Uterus (tissue), 4 donors: Measurements from ENCODE around the gene KCNA2. TPM values are rescaled to one million over a fixed set of nuclear protein-coding genes. Genes with fewer than 3 reads are reported as not detected.
A peak's percentile ranks its signal among the peaks of the same experiment; 100 is the strongest.

Source experiments
- DNase-seq, 2 donors: peaks; one replicate each; pipeline ENCODE4 v3.0.0-alpha.2; 2019 to 2020
- H3K27ac ChIP-seq, 2 donors: fragments of 200-600 bp; sonication (generic); 1 replicate in 1 of 2; 2 replicates in 1 of 2; pipeline ENCODE4 v1.5.1; 2016 to 2018
- H3K27me3 ChIP-seq, 2 donors: fragments of 200-600 bp; sonication (generic); one replicate each; pipeline ENCODE4 v1.5.1; 2018 to 2019; ENCODE audit warnings: control low read depth in 1 of 2
- H3K36me3 ChIP-seq, 2 donors: fragments of 200-600 bp; sonication (generic); one replicate each; pipeline ENCODE4 v1.5.1; 2019; ENCODE audit warnings: control low read depth in 1 of 2
- H3K4me1 ChIP-seq, 2 donors: fragments of 200-600 bp; sonication (generic); one replicate each; pipeline ENCODE4 v1.5.1; 2018 to 2019; ENCODE audit warnings: control low read depth in 1 of 2
- H3K4me3 ChIP-seq, 2 donors: fragments of 200-600 bp; sonication (generic); 1 replicate in 1 of 2; 2 replicates in 1 of 2; pipeline ENCODE4 v1.5.1; 2018 to 2019; ENCODE audit warnings: mild to moderate bottlenecking in 1 of 2
- H3K9me3 ChIP-seq, 2 donors: fragments of 200-600 bp; sonication (generic); one replicate each; pipeline ENCODE4 v1.5.1; 2019; ENCODE audit warnings: control low read depth in 1 of 2
- CTCF ChIP-seq, 4 experiments: fragments of 200-600 bp in 2 of 4; fragments of 450-650 bp in 2 of 4; sonication (generic) in 2 of 4; IDR thresholded peaks; one replicate each; pipeline ENCODE4 v1.5.1; 2016 to 2019; ENCODE audit warnings: antibody characterized with exemption in 4 of 4, mild to moderate bottlenecking in 2 of 4, moderate library complexity in 1 of 4
- POLR2A ChIP-seq, 2 donors: fragments of 450-650 bp; IDR thresholded peaks; one replicate each; pipeline ENCODE4 v1.6.1; 2016; ENCODE audit warnings: antibody characterized with exemption in 2 of 2, mild to moderate bottlenecking in 1 of 2, moderate library complexity in 1 of 2
- intact Hi-C: fragments of 100-400 bp; cut with DNase I; formaldehyde crosslinking; loops from one replicate; pipeline ENCODE4 v1.15.1; 2023; ENCODE audit warnings: low total_unique reads
- total RNA-seq, 4 donors: library from RNA; depleted of rRNA in 3 of 4; stranded (reverse); fragments of >200 nt in 3 of 4; gene quantifications; one replicate each; pipeline versions ENCODE4 v1.1.0 to v1.2.4, GENCODE V29; 2014 to 2023
- donor health status: DM: yes; HTN: yes; CAD: no.

KCNA2 gene
- total RNA-seq, 4 donors from 2014 or later = 0.21 to 0.62 TPM; not detected in 2

DNA sequence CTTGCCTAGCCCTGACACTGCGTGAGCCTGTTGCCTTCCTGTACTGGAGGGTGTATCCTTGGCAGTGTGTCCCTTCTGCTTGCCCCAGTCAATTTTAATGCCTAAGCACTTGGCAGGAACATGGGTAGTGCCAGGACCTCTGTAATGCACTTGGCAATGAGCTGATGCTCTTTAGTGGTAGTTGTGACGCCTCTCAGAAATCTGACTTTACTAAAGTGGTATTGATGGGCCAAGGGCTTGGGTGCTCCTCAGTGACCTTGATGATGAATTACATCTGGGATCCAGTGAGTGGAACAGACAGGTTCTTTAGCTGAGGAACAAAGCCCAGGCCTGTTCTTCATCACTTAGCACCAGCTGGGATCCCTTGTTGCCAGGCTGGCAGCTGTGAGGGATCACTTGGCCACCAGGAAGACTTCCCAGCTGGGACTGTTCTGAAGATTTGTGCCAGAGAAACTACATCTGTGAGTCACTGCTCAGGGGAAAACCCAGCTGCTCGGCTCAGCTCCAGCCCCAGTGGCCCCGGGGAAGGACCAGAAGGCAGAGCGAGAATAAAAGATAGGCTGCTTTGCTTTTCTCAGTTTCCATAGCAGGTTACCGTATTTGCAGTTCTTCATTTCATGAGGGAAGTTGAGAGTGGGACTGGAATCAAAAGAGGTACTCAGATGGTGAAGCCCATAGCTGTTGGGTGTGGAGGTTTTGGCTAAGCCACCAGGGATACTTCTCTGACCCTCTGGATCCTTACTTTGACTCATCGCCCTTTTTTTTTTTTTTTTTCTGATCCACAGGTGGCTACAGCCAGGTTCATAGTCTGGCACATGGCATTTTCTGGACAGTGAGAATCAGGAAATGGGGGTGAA, 28.5 kb upstream of the KCNA2 start:
- Histone ChIP-seq H3K36me3 (no peaks in the 10 kb centered on the region), H3K27me3 (no peaks in the 10 kb centered on the region), H3K27ac (no peak overlapping the region), H3K9me3 (no peaks in the 10 kb centered on the region), H3K4me3 (no peak overlapping the region), H3K4me1 (peaks cover 0 to 3% of the 10 kb centered on the region in 2 donors)
- TF ChIP-seq POLR2A (IDR thresholded peaks at IDR 0.05) (no peak), CTCF (IDR thresholded peaks at IDR 0.05) (no peak)
- intact Hi-C loops = loop anchor here (5.0 kb wide), 1 partner anchor 133 kb away; no protein-coding TSS in a partner anchor
- DNase-seq = peak; percentile 60 to 81

DNA sequence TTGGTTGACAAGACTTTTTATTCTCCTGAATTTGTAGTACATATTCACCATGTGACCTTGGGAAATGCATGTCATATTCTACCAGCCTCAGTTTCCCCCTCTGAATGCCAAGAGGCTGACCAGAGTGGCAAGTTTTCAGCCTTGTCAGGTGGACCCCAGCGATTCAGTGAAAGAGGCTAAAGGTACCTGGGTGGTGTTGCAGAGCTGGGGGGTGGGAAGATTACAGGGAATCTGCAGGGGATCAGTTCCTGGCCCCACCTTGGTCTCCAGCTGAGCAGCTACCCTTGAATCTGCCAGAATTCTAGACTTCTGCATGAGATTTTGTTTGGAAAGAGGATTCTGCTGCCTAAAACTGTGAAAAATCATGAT, 27.9 kb upstream of the KCNA2 start:
- H3K9me3 ChIP-seq = no peaks in the 10 kb centered on the region
- no peak overlapping the region for H3K27ac ChIP-seq
- DNase-seq = no peak
- peaks cover 0 to 3% of the 10 kb centered on the region in 2 donors for H3K4me1 ChIP-seq
- H3K27me3 ChIP-seq = no peaks in the 10 kb centered on the region
- intact Hi-C loops = loop anchor here (5.0 kb wide), 1 partner anchor 133 kb away; no protein-coding TSS in a partner anchor
- TF ChIP-seq CTCF (IDR thresholded peaks at IDR 0.05) = no peak
- no peak for TF ChIP-seq POLR2A (IDR thresholded peaks at IDR 0.05)
- no peak overlapping the region for H3K4me3 ChIP-seq
- no peaks in the 10 kb centered on the region for H3K36me3 ChIP-seq

- H3K4me3 ChIP-seq = no peak overlapping the region
- peaks cover 0 to 3% of the 10 kb centered on the region in 2 donors for H3K4me1 ChIP-seq
- TF ChIP-seq CTCF (IDR thresholded peaks at IDR 0.05) (no peak), POLR2A (IDR thresholded peaks at IDR 0.05) (no peak)
- DNase-seq = no peak
- H3K36me3 ChIP-seq = no peaks in the 10 kb centered on the region
- H3K27me3 ChIP-seq = no peaks in the 10 kb centered on the region
- intact Hi-C loops = loop anchor here (5.0 kb wide), 1 partner anchor 134 kb away; no protein-coding TSS in a partner anchor
- no peak overlapping the region for H3K27ac ChIP-seq
- H3K9me3 ChIP-seq = no peaks in the 10 kb centered on the region
Measured at GRCh38 chr1:110633646-110634030, 27.5 kb upstream of the KCNA2 start.

- H3K9me3 ChIP-seq = no peaks in the 10 kb centered on the region
- peaks cover 0 to 3% of the 10 kb centered on the region in 2 donors for H3K4me1 ChIP-seq
- H3K27me3 ChIP-seq = no peaks in the 10 kb centered on the region
- DNase-seq = no peak
- H3K36me3 ChIP-seq = no peaks in the 10 kb centered on the region
- TF ChIP-seq POLR2A (IDR thresholded peaks at IDR 0.05) = no peak
- TF ChIP-seq CTCF (IDR thresholded peaks at IDR 0.05) = no peak
- intact Hi-C loops = loop anchor here (5.0 kb wide), 1 partner anchor 135 kb away; no protein-coding TSS in a partner anchor
- H3K27ac ChIP-seq = no peak overlapping the region
- H3K4me3 ChIP-seq = no peak overlapping the region
Measured at GRCh38 chr1:110631836-110632620, 25.9 kb upstream of the KCNA2 start.
